SK-N-MC (cell line): ENCODE data around the gene RXFP3.
"Not testable (repeated sequence)": the region's sequence is repeated elsewhere in the genome, so short reads cannot be mapped to it uniquely, and the experiment has no call there.

Source experiments
- DNase-seq: peaks from one replicate; pipeline ENCODE4 v3.0.0-alpha.2; 2011; ENCODE audit warnings: low read depth, low spot score
- H3K27ac ChIP-seq: fragments of 200-600 bp; sonication (generic); 2 replicates; pipeline ENCODE4 v1.5.1; 2016; ENCODE audit warnings: mixed run types
- H3K36me3 ChIP-seq: fragments of 200-600 bp; sonication (generic); 2 replicates; pipeline ENCODE4 v1.6.1; 2017; ENCODE audit warnings: antibody characterized with exemption, low read length, mixed read lengths; ENCODE audit not compliant: insufficient read depth
- H3K4me3 ChIP-seq: fragments of 200-600 bp; sonication (generic); 2 replicates; pipeline ENCODE4 v1.5.1; 2016
- H3K9ac ChIP-seq: fragments of 200-600 bp; sonication (generic); 2 replicates; pipeline ENCODE4 v1.8.0; 2017; ENCODE audit warnings: mixed run types, mixed read lengths; ENCODE audit not compliant: insufficient read length
- H3K9me3 ChIP-seq: fragments of 200-600 bp; sonication (generic); 2 replicates; pipeline ENCODE4 v1.6.1; 2017; ENCODE audit warnings: low read depth, mild to moderate bottlenecking, antibody characterized with exemption, low read length, moderate library complexity, mixed read lengths
- EZH2 ChIP-seq: fragments of 200-600 bp; sonication (generic); IDR thresholded peaks from one replicate; pipeline ENCODE4 v1.6.1; 2017; ENCODE audit warnings: antibody characterized with exemption
- FOXP2 ChIP-seq: optimal IDR thresholded peaks from 2 replicates; pipeline ENCODE3; 2011; ENCODE audit warnings: mild to moderate bottlenecking, moderate library complexity; ENCODE audit not compliant: insufficient read depth; ENCODE audit errors: extremely low read length, control extremely low read depth
- POLR2AphosphoS5 ChIP-seq: IDR thresholded peaks from 2 replicates; pipeline ENCODE4 v1.6.1; 2012; ENCODE audit warnings: mild to moderate bottlenecking, low read depth, low read length, borderline replicate concordance

The RXFP3 gene

DNA sequence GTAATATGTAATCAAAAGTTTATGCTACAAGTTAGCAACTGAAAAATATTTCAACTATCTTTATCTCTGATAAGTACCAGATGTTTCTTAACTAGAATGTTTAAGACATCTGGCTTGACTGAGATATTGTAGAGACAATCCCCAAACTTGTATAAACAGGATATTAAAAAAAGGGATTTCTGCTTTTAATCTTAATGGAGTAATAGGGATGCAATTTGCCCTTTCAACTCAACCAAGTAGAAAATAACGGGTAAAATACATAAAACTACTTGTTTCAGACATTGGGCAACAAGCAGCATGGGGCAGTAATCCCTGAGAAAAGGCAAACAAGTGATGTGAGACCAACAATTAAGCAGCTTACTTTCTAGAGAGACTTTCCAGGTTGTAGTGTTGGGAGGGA is 35.0 kb upstream of the RXFP3 start:
- no peak for TF ChIP-seq FOXP2
- no peak for TF ChIP-seq EZH2
- no peak for TF ChIP-seq POLR2AphosphoS5
- DNase-seq = no peak
- Histone ChIP-seq H3K9ac (no peak overlapping the region), H3K36me3 (no peaks in the 10 kb centered on the region), H3K9me3 (no peaks in the 10 kb centered on the region), H3K4me3 (no peak overlapping the region), H3K27ac (no peak overlapping the region)

DNA sequence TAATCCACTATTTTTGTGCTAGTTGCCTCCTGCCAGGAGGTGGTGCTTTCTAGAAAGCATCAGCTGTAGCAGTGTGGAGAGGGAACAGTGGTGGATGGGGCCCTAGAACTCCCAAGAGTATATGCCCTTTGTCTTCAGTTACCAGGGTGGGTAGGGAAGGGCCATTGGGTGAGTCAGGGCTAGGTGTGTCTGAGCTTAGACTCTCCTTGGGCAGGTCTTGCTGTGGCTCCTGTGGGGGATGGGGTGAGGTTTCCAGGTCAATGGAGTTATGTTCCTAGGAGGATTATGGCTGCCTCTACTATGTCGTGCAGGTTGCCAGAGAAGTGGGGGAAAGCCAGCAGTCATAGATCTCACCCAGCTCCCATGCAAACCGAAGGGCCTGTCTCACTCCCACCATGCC is 33.1 kb upstream of the RXFP3 start:
- Histone ChIP-seq H3K36me3 (no peaks in the 10 kb centered on the region), H3K4me3 (no peak overlapping the region), H3K9ac (no peak overlapping the region), H3K9me3 (no peaks in the 10 kb centered on the region), H3K27ac (no peak overlapping the region)
- DNase-seq = no peak
- no peak for TF ChIP-seq POLR2AphosphoS5
- TF ChIP-seq EZH2 = no peak
- TF ChIP-seq FOXP2 = no peak

DNA sequence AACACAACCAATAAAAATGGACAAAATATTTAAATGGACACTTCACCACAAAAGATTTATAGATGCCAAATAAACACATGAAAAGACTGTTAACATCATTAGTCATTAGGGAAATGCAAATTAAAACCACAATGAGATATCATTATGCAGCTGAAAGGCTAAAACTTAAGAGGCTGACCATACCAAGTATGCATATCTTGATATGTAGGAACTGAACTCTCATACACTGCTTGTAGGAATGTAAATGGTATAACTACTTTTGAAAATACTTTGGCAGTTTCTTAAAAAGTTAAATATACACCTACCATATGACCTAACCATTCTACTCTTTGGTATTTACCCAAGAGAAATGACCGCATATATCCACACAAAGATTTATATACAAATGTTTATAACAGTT is 30.8 kb upstream of the RXFP3 start:
- H3K27ac ChIP-seq = no peak overlapping the region
- TF ChIP-seq POLR2AphosphoS5 (no peak), EZH2 (no peak), FOXP2 (no peak)
- no peaks in the 10 kb centered on the region for H3K36me3 ChIP-seq
- no peak overlapping the region for H3K4me3 ChIP-seq
- DNase-seq = no peak
- no peaks in the 10 kb centered on the region for H3K9me3 ChIP-seq
- H3K9ac ChIP-seq = no peak overlapping the region

DNA sequence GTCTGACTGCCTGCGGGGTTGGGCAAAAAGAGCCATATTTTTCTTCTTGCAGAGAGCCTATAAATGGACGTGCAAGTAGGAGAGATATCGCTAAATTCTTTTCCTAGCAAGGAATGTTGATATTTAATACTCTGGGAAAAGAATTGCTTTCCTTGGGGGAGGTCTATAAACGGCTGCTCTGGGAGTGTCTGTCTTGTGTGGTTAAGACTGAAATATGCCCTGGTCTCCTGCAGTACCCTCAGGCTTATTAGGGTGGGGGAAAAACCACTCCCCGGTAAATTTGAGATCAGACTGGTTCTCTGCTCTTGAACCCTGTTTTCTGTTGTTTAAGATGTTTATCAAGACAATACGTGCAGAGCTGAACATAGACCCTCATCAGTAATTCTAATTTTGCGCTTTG is 29.9 kb upstream of the RXFP3 start:
- H3K9ac ChIP-seq, H3K9me3 ChIP-seq, H3K4me3 ChIP-seq, H3K27ac ChIP-seq, H3K36me3 ChIP-seq, DNase-seq: not testable (repeated sequence)

DNA sequence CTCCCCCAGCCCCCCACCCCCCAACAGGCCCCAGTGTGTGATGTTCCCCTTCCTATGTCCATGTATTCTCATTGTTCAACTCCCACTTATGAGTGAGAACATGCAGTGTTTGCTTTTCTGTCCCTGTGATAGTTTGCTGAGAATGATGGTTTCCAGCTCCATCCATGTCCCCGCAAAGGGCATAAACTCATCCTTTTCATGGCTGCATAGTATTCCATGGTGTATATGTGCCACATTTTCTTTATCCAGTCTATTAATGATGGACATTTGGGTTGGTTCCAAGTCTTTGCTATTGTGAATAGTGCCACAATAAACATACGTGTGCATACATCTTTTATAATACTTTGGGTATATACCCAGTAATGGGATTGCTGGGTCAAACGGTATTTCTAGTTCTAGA is 21.3 kb upstream of the RXFP3 start:
- not testable (repeated sequence) for DNase-seq, H3K27ac ChIP-seq, H3K4me3 ChIP-seq, H3K9me3 ChIP-seq, H3K36me3 ChIP-seq, H3K9ac ChIP-seq

DNA sequence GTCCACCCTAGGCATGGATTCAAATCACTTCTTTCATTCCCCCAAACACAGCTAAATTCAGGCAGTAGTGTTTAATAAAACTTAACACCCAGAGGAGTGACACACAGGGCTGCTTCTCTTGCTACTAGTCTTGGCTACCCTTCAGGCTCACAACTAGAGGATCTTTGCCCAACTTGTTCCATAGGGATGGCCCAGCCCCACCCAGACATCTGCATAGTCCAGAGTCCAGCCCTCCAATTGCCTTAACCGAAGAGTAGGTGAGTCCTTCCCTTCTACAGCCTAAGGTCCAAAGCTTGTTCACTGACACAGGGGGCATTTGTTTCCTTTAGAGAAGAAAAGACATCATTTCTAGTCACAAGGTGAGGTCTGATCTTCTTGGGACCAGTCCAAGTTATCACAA is 15.2 kb upstream of the RXFP3 start:
- TF ChIP-seq POLR2AphosphoS5 (no peak), EZH2 (no peak), FOXP2 (no peak)
- no peak overlapping the region for H3K9ac ChIP-seq

DNA sequence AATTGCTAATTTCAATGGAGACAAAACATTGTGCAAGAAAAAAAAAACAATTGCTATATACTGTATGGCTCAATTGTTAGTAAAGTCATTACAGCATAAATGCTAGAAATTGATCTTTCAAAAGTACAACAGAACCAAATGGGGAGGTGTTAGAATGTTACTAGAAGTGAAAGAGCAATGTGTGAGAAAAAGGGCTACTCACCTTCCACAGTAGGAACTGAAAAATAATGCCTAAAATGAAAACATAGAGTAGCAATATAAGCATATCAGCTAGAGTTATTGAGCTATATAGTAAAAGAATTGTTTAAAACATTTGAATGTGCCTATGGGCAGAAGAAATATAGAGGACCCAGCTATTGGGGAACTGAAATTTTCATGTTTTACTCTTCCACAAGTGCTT is 10.9 kb upstream of the RXFP3 start:
- no peaks in the 10 kb centered on the region for H3K36me3 ChIP-seq
- H3K9ac ChIP-seq = no peak overlapping the region
- no peak for DNase-seq
- H3K27ac ChIP-seq = no peak overlapping the region
- no peak overlapping the region for H3K4me3 ChIP-seq
- H3K9me3 ChIP-seq = no peaks in the 10 kb centered on the region
- no peak for TF ChIP-seq POLR2AphosphoS5
- TF ChIP-seq FOXP2 = no peak

More for the DNA sequence above, 15.2 kb upstream of the RXFP3 start:
- H3K27ac ChIP-seq = no peak overlapping the region
- H3K36me3 ChIP-seq = no peaks in the 10 kb centered on the region
- no peak for DNase-seq
- H3K9me3 ChIP-seq = no peaks in the 10 kb centered on the region
- H3K4me3 ChIP-seq = no peak overlapping the region

DNA sequence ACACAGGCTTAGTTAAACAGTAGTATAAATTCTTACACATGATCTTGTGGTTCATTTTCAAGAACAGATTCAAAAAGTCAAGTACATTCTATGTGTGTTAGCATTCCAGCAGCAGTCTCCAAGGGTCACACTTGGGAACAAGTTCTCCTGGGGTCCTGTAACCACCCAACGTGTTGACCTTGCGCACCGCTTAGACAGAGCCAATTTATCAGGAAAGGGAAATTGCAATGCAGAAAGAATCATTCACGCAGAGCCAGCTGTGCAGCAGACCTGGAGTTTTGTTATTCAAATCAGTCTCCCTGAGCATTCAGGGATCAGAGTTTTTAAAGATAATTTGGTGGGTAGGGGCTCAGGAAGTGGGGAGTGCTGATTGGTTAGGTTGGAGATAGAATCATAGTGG is 8.5 kb upstream of the RXFP3 start:
- no peak overlapping the region for H3K4me3 ChIP-seq
- no peak overlapping the region for H3K9ac ChIP-seq
- no peaks in the 10 kb centered on the region for H3K36me3 ChIP-seq
- TF ChIP-seq EZH2 = no peak
- no peak for TF ChIP-seq FOXP2
- no peak for TF ChIP-seq POLR2AphosphoS5
- no peak overlapping the region for H3K27ac ChIP-seq
- no peak for DNase-seq
- H3K9me3 ChIP-seq = no peaks in the 10 kb centered on the region

DNA sequence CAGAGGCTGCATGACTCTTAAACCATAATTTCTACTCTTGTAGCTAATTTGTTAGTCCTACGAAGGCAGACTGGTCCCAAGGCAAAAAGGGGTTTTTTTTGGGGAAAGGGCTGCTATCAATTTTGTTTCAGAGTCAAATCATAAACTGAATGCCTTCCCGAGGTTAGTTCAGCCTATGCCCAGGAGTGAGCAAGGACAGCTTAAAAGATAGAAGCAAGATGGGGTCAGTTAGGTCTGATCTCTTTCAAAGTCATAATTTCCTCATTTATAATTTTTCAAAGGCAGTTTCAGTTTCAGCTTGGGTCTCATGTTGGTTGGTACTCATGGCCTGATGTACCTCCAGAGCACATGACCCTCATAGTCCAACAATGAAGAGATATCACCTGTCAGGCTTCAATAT is 7.9 kb upstream of the RXFP3 start:
- no peaks in the 10 kb centered on the region for H3K9me3 ChIP-seq
- H3K36me3 ChIP-seq = no peaks in the 10 kb centered on the region
- no peak overlapping the region for H3K27ac ChIP-seq
- no peak for DNase-seq
- TF ChIP-seq EZH2 = no peak
- TF ChIP-seq FOXP2 = no peak
- no peak for TF ChIP-seq POLR2AphosphoS5
- H3K4me3 ChIP-seq = no peak overlapping the region
- H3K9ac ChIP-seq = no peak overlapping the region

DNA sequence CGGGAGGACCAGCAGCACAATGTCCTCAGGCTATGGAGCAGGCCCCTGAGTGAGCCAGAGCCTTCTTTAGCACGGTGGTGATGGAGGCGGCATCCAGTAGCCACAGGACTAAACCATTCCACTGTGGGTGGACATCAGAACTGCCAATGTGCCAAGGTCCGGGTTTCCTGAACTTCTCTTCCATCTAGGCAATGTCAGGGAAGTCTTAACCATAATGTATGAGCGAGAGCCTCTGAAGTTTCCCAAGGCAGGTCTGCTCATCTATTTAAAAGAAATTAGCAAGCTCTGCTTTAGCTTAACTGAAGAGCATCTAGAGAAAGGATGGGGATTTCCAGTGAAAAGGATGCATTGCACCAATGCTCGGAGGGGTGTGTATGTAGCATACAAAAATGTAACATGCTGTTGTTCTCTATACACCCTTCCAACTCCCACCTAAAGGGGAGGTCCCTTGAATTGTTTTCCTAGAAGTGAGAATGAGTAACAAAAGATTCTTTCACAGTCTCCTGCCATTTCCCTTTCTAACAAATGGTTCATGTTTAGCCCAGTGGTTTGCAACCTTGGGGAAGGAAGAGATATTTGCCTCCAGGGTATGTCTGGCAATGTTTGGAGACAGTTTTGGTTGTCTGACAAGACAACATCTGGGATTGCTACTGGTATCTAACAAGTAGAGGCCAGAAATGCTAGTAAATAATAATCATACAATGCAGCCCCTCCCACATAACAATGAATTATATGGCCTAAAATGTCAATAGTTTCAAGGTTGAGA is 6.1 kb upstream of the RXFP3 start:
- no peaks in the 10 kb centered on the region for H3K36me3 ChIP-seq
- TF ChIP-seq EZH2 (no peak), FOXP2 (no peak), POLR2AphosphoS5 (no peak)
- DNase-seq = no peak
- no peak overlapping the region for H3K27ac ChIP-seq
- H3K9ac ChIP-seq = no peak overlapping the region
- H3K9me3 ChIP-seq = no peaks in the 10 kb centered on the region
- no peak overlapping the region for H3K4me3 ChIP-seq
